HEK293 (cell line): ENCODE results near the gene TNFRSF9.

Experiments used
- CTCF ChIA-PET: fragments of 350-600 bp; formaldehyde crosslinking; extraction: SDS; loops from one replicate; lab custom pipeline; 2021; ENCODE audit warnings: antibody characterized with exemption; lab: Yijun Ruan, JAX
- POLR2A ChIA-PET: fragments of 300-600 bp; formaldehyde crosslinking; extraction: SDS; loops from one replicate; lab custom pipeline; 2020; ENCODE audit warnings: antibody characterized with exemption, inconsistent platforms; lab: Yijun Ruan, JAX
- H3K27ac ChIP-seq: fragments of 200-500 bp; sonication (Bioruptor generic); 2 replicates; pipeline ENCODE4 v1.5.1; 2014; ENCODE audit warnings: low read depth, low read length, control low read depth, inconsistent platforms; ENCODE audit errors: extremely low read depth
- H3K36me3 ChIP-seq, 2 experiments: fragments of 200-500 bp in 1 of 2; sonication (Bioruptor generic) in 1 of 2; 1 replicate in 1 of 2; 2 replicates in 1 of 2; pipeline ENCODE4 v1.5.1; 2014 to 2017; ENCODE audit warnings: inconsistent platforms in 2 of 2, low read length in 2 of 2; ENCODE audit not compliant: control insufficient read depth in 2 of 2, insufficient read depth in 1 of 2
- H3K4me1 ChIP-seq: fragments of 200-500 bp; sonication (Bioruptor generic); 2 replicates; pipeline ENCODE4 v1.5.1; 2014; ENCODE audit warnings: mild to moderate bottlenecking, low read length, inconsistent platforms; ENCODE audit not compliant: control insufficient read depth, insufficient read depth
- H3K4me3 ChIP-seq: 2 replicates; pipeline ENCODE4 v1.5.1; 2011; ENCODE audit warnings: low read depth, mild to moderate bottlenecking, control low read depth, low read length, moderate library complexity
- H3K9me3 ChIP-seq: fragments of 200-500 bp; sonication (Bioruptor generic); 2 replicates; pipeline ENCODE4 v1.5.1; 2014; ENCODE audit warnings: low read depth, low read length, inconsistent platforms; ENCODE audit not compliant: control insufficient read depth, insufficient read depth
- KLF10 ChIP-seq: fragments of 450-650 bp; IDR thresholded peaks from 2 replicates; pipeline ENCODE4 v1.5.1; 2018; ENCODE audit warnings: missing biosample characterization, mild to moderate bottlenecking, missing genetic modification characterization
- MZF1 ChIP-seq: fragments of 450-650 bp; formaldehyde crosslinking; IDR thresholded peaks from 2 replicates; pipeline ENCODE4 v1.5.1; 2017; ENCODE audit warnings: missing biosample characterization, missing genetic modification characterization, borderline replicate concordance
- SETDB1 ChIP-seq: IDR thresholded peaks from one replicate; pipeline ENCODE4 v1.6.1; 2017; ENCODE audit warnings: mild to moderate bottlenecking, low read length, moderate library complexity, mixed read lengths; ENCODE audit not compliant: insufficient read length
- ZBTB17 ChIP-seq: fragments of 450-650 bp; formaldehyde crosslinking; IDR thresholded peaks from 2 replicates; pipeline ENCODE4 v1.5.1; 2016; ENCODE audit warnings: missing biosample characterization, missing genetic modification characterization
- ZNF132 ChIP-seq: fragments of 450-650 bp; formaldehyde crosslinking; IDR thresholded peaks from 2 replicates; pipeline ENCODE4 v1.5.1; 2017; ENCODE audit warnings: missing biosample characterization, missing genetic modification characterization, borderline replicate concordance
- ZNF157 ChIP-seq: fragments of 450-650 bp; formaldehyde crosslinking; IDR thresholded peaks from 2 replicates; pipeline ENCODE4 v1.5.1; 2016; ENCODE audit warnings: missing biosample characterization, missing genetic modification characterization
- ZNF221 ChIP-seq: fragments of 450-650 bp; formaldehyde crosslinking; IDR thresholded peaks from 2 replicates; pipeline ENCODE4 v1.5.1; 2017; ENCODE audit warnings: missing biosample characterization, missing genetic modification characterization, borderline replicate concordance
- ZNF239 ChIP-seq: fragments of 450-650 bp; formaldehyde crosslinking; IDR thresholded peaks from 2 replicates; pipeline ENCODE4 v1.5.1; 2016; ENCODE audit warnings: missing biosample characterization, missing genetic modification characterization
- ZNF335 ChIP-seq: fragments of 450-650 bp; formaldehyde crosslinking; conservative IDR thresholded peaks from 2 replicates; pipeline ENCODE4 v1.5.1; 2016; ENCODE audit warnings: missing biosample characterization, missing genetic modification characterization
- ZNF366 ChIP-seq: fragments of 450-650 bp; formaldehyde crosslinking; conservative IDR thresholded peaks from 2 replicates; pipeline ENCODE4 v1.5.1; 2016; ENCODE audit warnings: missing biosample characterization, missing genetic modification characterization
- ZNF561 ChIP-seq: fragments of 450-650 bp; IDR thresholded peaks from 2 replicates; pipeline ENCODE4 v1.5.1; 2018; ENCODE audit warnings: missing biosample characterization, missing genetic modification characterization, borderline replicate concordance
- ZNF626 ChIP-seq: fragments of 450-650 bp; sonication (Bioruptor Pico); formaldehyde crosslinking; IDR thresholded peaks from 2 replicates; pipeline ENCODE4 v1.5.1; 2018; ENCODE audit warnings: missing biosample characterization, missing genetic modification characterization, inconsistent platforms
- ZNF654 ChIP-seq: fragments of 450-650 bp; formaldehyde crosslinking; IDR thresholded peaks from 2 replicates; pipeline ENCODE4 v1.5.1; 2016; ENCODE audit warnings: low read depth, missing biosample characterization, missing genetic modification characterization
- ZNF664 ChIP-seq: fragments of 450-650 bp; formaldehyde crosslinking; IDR thresholded peaks from 2 replicates; pipeline ENCODE4 v1.5.1; 2016; ENCODE audit warnings: missing biosample characterization, missing genetic modification characterization
- ZNF677 ChIP-seq: fragments of 450-650 bp; IDR thresholded peaks from 2 replicates; pipeline ENCODE4 v1.5.0; 2018; ENCODE audit warnings: missing biosample characterization, mild to moderate bottlenecking, missing genetic modification characterization, moderate library complexity
- ZSCAN16 ChIP-seq: fragments of 450-650 bp; formaldehyde crosslinking; IDR thresholded peaks from 2 replicates; pipeline ENCODE4 v1.5.1; 2016; ENCODE audit warnings: missing biosample characterization, missing genetic modification characterization
- TF ChIP-seq, protein P1 (sequence below): fragments of 450-650 bp; formaldehyde crosslinking; IDR thresholded peaks from 2 replicates; pipeline ENCODE4 v1.5.1; 2017; ENCODE audit warnings: missing biosample characterization, mild to moderate bottlenecking, missing genetic modification characterization, moderate library complexity
- TF ChIP-seq, protein P2 (sequence below): fragments of 450-650 bp; formaldehyde crosslinking; IDR thresholded peaks from 2 replicates; pipeline ENCODE4 v1.5.1; 2016; ENCODE audit warnings: missing biosample characterization, missing genetic modification characterization
- TF ChIP-seq, protein P3 (sequence below): sonication (generic); formaldehyde crosslinking; IDR thresholded peaks from 2 replicates; pipeline ENCODE4 v1.8.1; 2022; ENCODE audit warnings: mild to moderate bottlenecking, moderate library complexity, missing genetic modification reagents
- TF ChIP-seq, protein P4 (sequence below): fragments of 450-650 bp; IDR thresholded peaks from 2 replicates; pipeline ENCODE4 v1.5.1; 2018; ENCODE audit warnings: missing biosample characterization, missing genetic modification characterization
- TF ChIP-seq, protein P5 (sequence below): fragments of 450-650 bp; formaldehyde crosslinking; IDR thresholded peaks from 2 replicates; pipeline ENCODE4 v1.5.1; 2017; ENCODE audit warnings: missing biosample characterization, missing genetic modification characterization
- TF ChIP-seq, protein P6 (sequence below): fragments of 450-650 bp; formaldehyde crosslinking; IDR thresholded peaks from 2 replicates; pipeline ENCODE4 v1.5.1; 2016; ENCODE audit warnings: missing biosample characterization, missing genetic modification characterization

The TNFRSF9 gene

DNA sequence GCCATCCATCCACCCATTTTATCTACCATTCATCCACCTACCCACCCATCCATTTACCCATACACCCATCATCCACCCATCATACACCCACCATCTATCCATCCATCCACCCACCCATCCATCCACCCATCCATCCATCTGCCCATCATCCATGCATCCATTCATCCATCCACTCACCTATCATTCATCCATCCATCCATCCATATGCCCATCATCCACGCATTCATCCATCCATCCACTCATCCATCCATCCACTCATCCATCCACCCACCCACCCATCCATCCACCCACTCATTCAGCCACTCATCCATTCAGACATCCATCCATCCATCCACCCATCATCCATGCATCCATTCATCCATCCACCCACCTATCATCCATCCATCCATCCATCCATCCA, 55.9 kb downstream of the TNFRSF9 start (continued):
- TF ChIP-seq, protein P1, sequence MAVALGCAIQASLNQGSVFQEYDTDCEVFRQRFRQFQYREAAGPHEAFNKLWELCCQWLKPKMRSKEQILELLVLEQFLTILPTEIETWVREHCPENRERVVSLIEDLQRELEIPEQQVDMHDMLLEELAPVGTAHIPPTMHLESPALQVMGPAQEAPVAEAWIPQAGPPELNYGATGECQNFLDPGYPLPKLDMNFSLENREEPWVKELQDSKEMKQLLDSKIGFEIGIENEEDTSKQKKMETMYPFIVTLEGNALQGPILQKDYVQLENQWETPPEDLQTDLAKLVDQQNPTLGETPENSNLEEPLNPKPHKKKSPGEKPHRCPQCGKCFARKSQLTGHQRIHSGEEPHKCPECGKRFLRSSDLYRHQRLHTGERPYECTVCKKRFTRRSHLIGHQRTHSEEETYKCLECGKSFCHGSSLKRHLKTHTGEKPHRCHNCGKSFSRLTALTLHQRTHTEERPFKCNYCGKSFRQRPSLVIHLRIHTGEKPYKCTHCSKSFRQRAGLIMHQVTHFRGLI (tag by site-specific recombination), result no peak
- TF ChIP-seq ZBTB17 (tag by site-specific recombination) (peak; percentile 88), ZNF335 (tag by site-specific recombination) (no peak), ZNF157 (tag by site-specific recombination) (0 out of 2 replicates have a peak, but pooled peaks have one; percentile 31), ZNF239 (tag by site-specific recombination) (no peak), ZNF677 (tag by site-specific recombination) (no peak), ZNF366 (peak; percentile 97)

DNA sequence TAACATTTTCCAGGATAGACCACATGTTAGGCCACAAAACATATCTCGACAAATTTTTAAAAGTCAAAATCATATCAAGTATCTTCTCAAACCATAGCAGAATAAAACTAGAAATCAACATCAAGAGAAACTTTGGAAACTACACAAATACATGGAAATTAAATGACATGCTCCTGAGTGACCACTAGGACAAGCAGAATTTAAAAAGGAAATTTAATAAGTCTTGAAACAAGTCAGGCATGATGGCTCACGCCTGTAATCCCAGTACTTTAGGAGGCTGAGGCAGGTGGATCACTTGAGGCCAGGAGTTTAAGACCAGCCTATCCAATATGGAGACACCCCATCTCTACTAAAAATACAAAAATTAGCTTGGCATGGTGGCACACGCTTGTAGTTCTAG, 61.4 kb downstream of the TNFRSF9 start:
- CTCF ChIA-PET, result interaction anchor here (0.6 to 1.2 kb wide), 3 partner anchors 10 to 71 kb away, joined by 3 to 4 read pairs (median 3); no protein-coding TSS in a partner anchor

More for the DNA sequence above, 61.4 kb downstream of the TNFRSF9 start:
- Histone ChIP-seq H3K27ac (no peak overlapping the region), H3K9me3 (no peaks in the 10 kb centered on the region), H3K4me1 (no peaks in the 10 kb centered on the region), H3K36me3 (no peaks in the 10 kb centered on the region), H3K4me3 (no peak overlapping the region)
- TF ChIP-seq ZNF626 (tag by site-specific recombination) (no peak), ZSCAN16 (tag by site-specific recombination) (no peak), KLF10 (tag by site-specific recombination) (no peak), ZNF561 (tag by site-specific recombination) (no peak), ZNF664 (no peak), ZNF157 (tag by site-specific recombination) (no peak), MZF1 (tag by site-specific recombination) (no peak), SETDB1 (no peak), ZNF654 (tag by site-specific recombination) (no peak), ZNF221 (tag by site-specific recombination) (no peak), ZNF132 (no peak)
- TF ChIP-seq, protein P2, sequence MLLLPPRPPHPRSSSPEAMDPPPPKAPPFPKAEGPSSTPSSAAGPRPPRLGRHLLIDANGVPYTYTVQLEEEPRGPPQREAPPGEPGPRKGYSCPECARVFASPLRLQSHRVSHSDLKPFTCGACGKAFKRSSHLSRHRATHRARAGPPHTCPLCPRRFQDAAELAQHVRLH (tag by site-specific recombination), result no peak
- TF ChIP-seq, protein P3, sequence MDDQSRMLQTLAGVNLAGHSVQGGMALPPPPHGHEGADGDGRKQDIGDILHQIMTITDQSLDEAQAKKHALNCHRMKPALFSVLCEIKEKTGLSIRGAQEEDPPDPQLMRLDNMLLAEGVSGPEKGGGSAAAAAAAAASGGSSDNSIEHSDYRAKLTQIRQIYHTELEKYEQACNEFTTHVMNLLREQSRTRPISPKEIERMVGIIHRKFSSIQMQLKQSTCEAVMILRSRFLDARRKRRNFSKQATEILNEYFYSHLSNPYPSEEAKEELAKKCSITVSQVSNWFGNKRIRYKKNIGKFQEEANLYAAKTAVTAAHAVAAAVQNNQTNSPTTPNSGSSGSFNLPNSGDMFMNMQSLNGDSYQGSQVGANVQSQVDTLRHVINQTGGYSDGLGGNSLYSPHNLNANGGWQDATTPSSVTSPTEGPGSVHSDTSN (CRISPR knock-in tag), result no peak
- TF ChIP-seq, protein P4, sequence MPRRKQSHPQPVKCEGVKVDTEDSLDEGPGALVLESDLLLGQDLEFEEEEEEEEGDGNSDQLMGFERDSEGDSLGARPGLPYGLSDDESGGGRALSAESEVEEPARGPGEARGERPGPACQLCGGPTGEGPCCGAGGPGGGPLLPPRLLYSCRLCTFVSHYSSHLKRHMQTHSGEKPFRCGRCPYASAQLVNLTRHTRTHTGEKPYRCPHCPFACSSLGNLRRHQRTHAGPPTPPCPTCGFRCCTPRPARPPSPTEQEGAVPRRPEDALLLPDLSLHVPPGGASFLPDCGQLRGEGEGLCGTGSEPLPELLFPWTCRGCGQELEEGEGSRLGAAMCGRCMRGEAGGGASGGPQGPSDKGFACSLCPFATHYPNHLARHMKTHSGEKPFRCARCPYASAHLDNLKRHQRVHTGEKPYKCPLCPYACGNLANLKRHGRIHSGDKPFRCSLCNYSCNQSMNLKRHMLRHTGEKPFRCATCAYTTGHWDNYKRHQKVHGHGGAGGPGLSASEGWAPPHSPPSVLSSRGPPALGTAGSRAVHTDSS (tag by site-specific recombination), result no peak
- TF ChIP-seq, protein P5, sequence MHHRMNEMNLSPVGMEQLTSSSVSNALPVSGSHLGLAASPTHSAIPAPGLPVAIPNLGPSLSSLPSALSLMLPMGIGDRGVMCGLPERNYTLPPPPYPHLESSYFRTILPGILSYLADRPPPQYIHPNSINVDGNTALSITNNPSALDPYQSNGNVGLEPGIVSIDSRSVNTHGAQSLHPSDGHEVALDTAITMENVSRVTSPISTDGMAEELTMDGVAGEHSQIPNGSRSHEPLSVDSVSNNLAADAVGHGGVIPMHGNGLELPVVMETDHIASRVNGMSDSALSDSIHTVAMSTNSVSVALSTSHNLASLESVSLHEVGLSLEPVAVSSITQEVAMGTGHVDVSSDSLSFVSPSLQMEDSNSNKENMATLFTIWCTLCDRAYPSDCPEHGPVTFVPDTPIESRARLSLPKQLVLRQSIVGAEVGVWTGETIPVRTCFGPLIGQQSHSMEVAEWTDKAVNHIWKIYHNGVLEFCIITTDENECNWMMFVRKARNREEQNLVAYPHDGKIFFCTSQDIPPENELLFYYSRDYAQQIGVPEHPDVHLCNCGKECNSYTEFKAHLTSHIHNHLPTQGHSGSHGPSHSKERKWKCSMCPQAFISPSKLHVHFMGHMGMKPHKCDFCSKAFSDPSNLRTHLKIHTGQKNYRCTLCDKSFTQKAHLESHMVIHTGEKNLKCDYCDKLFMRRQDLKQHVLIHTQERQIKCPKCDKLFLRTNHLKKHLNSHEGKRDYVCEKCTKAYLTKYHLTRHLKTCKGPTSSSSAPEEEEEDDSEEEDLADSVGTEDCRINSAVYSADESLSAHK (tag by site-specific recombination), result no peak
- TF ChIP-seq, protein P6, sequence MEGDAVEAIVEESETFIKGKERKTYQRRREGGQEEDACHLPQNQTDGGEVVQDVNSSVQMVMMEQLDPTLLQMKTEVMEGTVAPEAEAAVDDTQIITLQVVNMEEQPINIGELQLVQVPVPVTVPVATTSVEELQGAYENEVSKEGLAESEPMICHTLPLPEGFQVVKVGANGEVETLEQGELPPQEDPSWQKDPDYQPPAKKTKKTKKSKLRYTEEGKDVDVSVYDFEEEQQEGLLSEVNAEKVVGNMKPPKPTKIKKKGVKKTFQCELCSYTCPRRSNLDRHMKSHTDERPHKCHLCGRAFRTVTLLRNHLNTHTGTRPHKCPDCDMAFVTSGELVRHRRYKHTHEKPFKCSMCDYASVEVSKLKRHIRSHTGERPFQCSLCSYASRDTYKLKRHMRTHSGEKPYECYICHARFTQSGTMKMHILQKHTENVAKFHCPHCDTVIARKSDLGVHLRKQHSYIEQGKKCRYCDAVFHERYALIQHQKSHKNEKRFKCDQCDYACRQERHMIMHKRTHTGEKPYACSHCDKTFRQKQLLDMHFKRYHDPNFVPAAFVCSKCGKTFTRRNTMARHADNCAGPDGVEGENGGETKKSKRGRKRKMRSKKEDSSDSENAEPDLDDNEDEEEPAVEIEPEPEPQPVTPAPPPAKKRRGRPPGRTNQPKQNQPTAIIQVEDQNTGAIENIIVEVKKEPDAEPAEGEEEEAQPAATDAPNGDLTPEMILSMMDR, result no peak
- TF ChIP-seq, protein P1 (tag by site-specific recombination), result no peak
- POLR2A ChIA-PET, result no interaction called here
